Astrocyte (in vitro differentiated cells and primary cell): Measurements from ENCODE around the gene EMID1.

Experiments used
- EZH2 ChIP-seq: IDR thresholded peaks from 2 replicates; pipeline ENCODE4 v1.6.1; 2012; ENCODE audit warnings: mild to moderate bottlenecking, low read length, inconsistent platforms; ENCODE audit not compliant: insufficient read depth
- TF ChIP-seq, protein P1 (sequence below): IDR thresholded peaks from 2 replicates; pipeline ENCODE4 v1.5.1; 2011; ENCODE audit warnings: low read depth, mild to moderate bottlenecking, inconsistent platforms, low read length, moderate library complexity; ENCODE audit not compliant: insufficient read depth

DNA sequence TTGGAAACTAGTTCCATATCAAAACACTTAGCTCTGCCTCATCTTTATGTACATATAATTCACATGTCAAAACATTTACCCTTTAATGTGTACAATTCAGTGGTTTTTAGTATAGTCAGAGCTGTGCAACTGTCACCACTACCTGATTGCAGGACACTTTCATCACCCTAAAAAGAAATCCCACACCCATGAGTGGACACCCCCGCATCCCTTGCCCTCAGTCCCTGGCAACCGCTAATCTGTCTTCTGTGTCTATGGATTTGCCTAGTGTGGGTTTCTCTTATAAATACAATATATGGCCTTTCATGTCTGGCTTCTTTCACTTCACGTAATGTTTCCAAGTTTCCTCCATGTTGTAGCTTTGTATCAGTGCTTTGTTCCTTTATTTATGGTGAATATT, 8.6 kb upstream of the EMID1 start:
- TF ChIP-seq, protein P1, sequence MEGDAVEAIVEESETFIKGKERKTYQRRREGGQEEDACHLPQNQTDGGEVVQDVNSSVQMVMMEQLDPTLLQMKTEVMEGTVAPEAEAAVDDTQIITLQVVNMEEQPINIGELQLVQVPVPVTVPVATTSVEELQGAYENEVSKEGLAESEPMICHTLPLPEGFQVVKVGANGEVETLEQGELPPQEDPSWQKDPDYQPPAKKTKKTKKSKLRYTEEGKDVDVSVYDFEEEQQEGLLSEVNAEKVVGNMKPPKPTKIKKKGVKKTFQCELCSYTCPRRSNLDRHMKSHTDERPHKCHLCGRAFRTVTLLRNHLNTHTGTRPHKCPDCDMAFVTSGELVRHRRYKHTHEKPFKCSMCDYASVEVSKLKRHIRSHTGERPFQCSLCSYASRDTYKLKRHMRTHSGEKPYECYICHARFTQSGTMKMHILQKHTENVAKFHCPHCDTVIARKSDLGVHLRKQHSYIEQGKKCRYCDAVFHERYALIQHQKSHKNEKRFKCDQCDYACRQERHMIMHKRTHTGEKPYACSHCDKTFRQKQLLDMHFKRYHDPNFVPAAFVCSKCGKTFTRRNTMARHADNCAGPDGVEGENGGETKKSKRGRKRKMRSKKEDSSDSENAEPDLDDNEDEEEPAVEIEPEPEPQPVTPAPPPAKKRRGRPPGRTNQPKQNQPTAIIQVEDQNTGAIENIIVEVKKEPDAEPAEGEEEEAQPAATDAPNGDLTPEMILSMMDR, result no peak
- TF ChIP-seq EZH2, result no peak
